ENCODE results near the gene HES5. TPM values are rescaled to one million over a fixed set of nuclear protein-coding genes. Genes with fewer than 3 reads are reported as not detected.

HES5 gene
- total and polyA plus RNA-seq, 2 of the 13 experiments (the other 11 are each of a cell fraction or from before 2014, with no cell fraction given) = not detected

- TF ChIP-seq ZNF225 (CRISPR knock-in tag; IDR thresholded peaks at IDR 0.05) (no peak), PHF8 (CRISPR knock-in tag; IDR thresholded peaks at IDR 0.05) (peak; percentile 34; the same call in 1 of the 2 replicates), HMG20A (CRISPR knock-in tag; IDR thresholded peaks at IDR 0.05; ENCODE audit: borderline replicate concordance) (no peak), HOMEZ (CRISPR knock-in tag; IDR thresholded peaks at IDR 0.05; ENCODE audit: low read depth) (no peak), EED (CRISPR knock-in tag; IDR thresholded peaks at IDR 0.05) (no peak), ZNF703 (CRISPR knock-in tag; IDR thresholded peaks at IDR 0.05; ENCODE audit: borderline replicate concordance) (no peak)
These were observed 26.2 kb upstream of the HES5 start, which contains the start of gene TNFRSF14 (continued) for GRCh38 chr1:2556277-2556677.

GRCh38 chr1:2555634-2556276, 25.7 kb upstream of the HES5 start:
- H3K4me2 ChIP-seq (ENCODE audit: low read depth, low read length) = peak overlapping the region; percentile 85
- in situ Hi-C loops (cut with HindIII; ENCODE audit: extremely low pct_ligation_motif_present, low pct_unique_long_range_greater_than_20kb) (no loop called here), intact Hi-C loops (cut with micrococcal nuclease; ENCODE audit: unreplicated experiment) (loop anchor here (5.0 kb wide), 1 partner anchor 77 kb away; the partner anchor contains the start of gene MMEL1)
- TSS peak; percentile 54 for BruUV-seq (replicated peaks)
- no peak overlapping the region for H2AFZ ChIP-seq (ENCODE audit: low read length)
- H3K36me3 ChIP-seq (replicated peaks in 1 of 2; ENCODE audit: control insufficient read depth in 1 of 2, insufficient read depth in 2 of 2, low read length in 2 of 2) = no peaks in the 10 kb centered on the region; a peak in 1 of 5 replicates
- H3K4me3 ChIP-seq (replicated peaks in 1 of 3; ENCODE audit: insufficient read depth in 1 of 3, low read depth in 2 of 3, low read length in 3 of 3) = peak overlapping the region; percentile 71 to 89 (median 76)
- peak overlapping the region; percentile 66 for H3K27ac ChIP-seq (ENCODE audit: extremely low read length, insufficient read depth, low read length)
- ATAC-seq = peak; percentile 17
- H3K9me3 ChIP-seq (ENCODE audit: low read length) = no peaks in the 10 kb centered on the region
- ChIA-PET POLR2A (interaction anchor here (0.8 to 2.1 kb wide), 9 partner anchors 9 to 143 kb away, joined by 3 to 20 read pairs (median 5); partner anchors contain the start of genes MMEL1, PEX10 and PRXL2B), CTCF (ENCODE audit: low intra/inter-chr PET ratio, low total read pairs) (interaction anchor here (1.3 kb wide), 1 partner anchor 142 kb away, joined by 3 read pairs; no protein-coding TSS in a partner anchor)
- H4K20me1 ChIP-seq (ENCODE audit: insufficient read depth, low read length) = 0 out of 2 replicates have a peak, but pooled peaks cover 4% of the 10 kb centered on the region
- H3K27me3 ChIP-seq (ENCODE audit: control insufficient read depth in 1 of 2, insufficient read depth in 2 of 2, low read length in 2 of 2) = no peaks in the 10 kb centered on the region; a peak in 1 of 5 replicates
- 7% methylated on average over 9 of the region's 26 CpGs for WGBS (ENCODE audit: low lambda C conversion rate)
- no peaks in the 10 kb centered on the region for H3K79me2 ChIP-seq (ENCODE audit: insufficient read depth, low read length)
- peaks cover 41% of the 10 kb centered on the region for H3K4me1 ChIP-seq (ENCODE audit: insufficient read depth, low read length)
- H3K9ac ChIP-seq (ENCODE audit: insufficient read depth, low read depth, low read length) = peak overlapping the region; percentile 77
- no peak for FAIRE-seq
- DNase-seq (ENCODE audit: low spot score) = no peak
- TF ChIP-seq ZSCAN21 (CRISPR knock-in tag; IDR thresholded peaks at IDR 0.05; ENCODE audit: borderline replicate concordance) (peak; percentile 55; the same call in 1 of the 2 replicates), MED13 (CRISPR knock-in tag; IDR thresholded peaks at IDR 0.05) (no peak), ZNF142 (CRISPR knock-in tag; IDR thresholded peaks at IDR 0.05) (peak; percentile 24; the same call in 1 of the 2 replicates), KDM5B (CRISPR knock-in tag; IDR thresholded peaks at IDR 0.05; ENCODE audit: borderline replicate concordance) (peak; percentile 52; the same call in 1 of the 2 replicates), POLR2AphosphoS5 (IDR thresholded peaks at IDR 0.05; ENCODE audit: low read depth, low read length) (peak; percentile 21; the same call in 1 of the 2 replicates), POGZ (CRISPR knock-in tag; IDR thresholded peaks at IDR 0.05) (peak; percentile 40; the same call in 1 of the 2 replicates), ZNF180 (CRISPR knock-in tag; IDR thresholded peaks at IDR 0.05; ENCODE audit: borderline replicate concordance, low read depth) (no peak)

All from HepG2 (cell line).